ENCODE results near the gene CHMP6.
"Not testable (repeated sequence)": the region's sequence is repeated elsewhere in the genome, so short reads cannot be mapped to it uniquely, and the experiment has no call there.

CHMP6 gene

GRCh38 chr17:81017330-81017729 is 25.7 kb downstream of the CHMP6 start:
- not testable (repeated sequence) for DNase-seq

GRCh38 chr17:81018044-81018802 is 26.6 kb downstream of the CHMP6 start:
- peak; percentile 57 for DNase-seq

- no peak for DNase-seq
These were observed 28.2 kb downstream of the CHMP6 start for GRCh38 chr17:81019563-81020442.

GRCh38 chr17:81020443-81020766 is 28.8 kb downstream of the CHMP6 start:
- no peak for DNase-seq

GRCh38 chr17:81020767-81021497 is 29.3 kb downstream of the CHMP6 start:
- DNase-seq = no peak

- DNase-seq = no peak
These were observed 30.1 kb downstream of the CHMP6 start for GRCh38 chr17:81021531-81022343.

GRCh38 chr17:81022344-81022676 is 30.7 kb downstream of the CHMP6 start:
- DNase-seq = no peak

GRCh38 chr17:81025065-81025740 is 33.6 kb downstream of the CHMP6 start:
- no peak for DNase-seq

GRCh38 chr17:81025741-81026129 is 34.1 kb downstream of the CHMP6 start:
- DNase-seq = no peak

GRCh38 chr17:81026266-81027036 is 34.8 kb downstream of the CHMP6 start:
- no peak for DNase-seq

GRCh38 chr17:81027038-81027437 is 35.4 kb downstream of the CHMP6 start:
- no peak for DNase-seq

- no peak for DNase-seq
These were observed 36.2 kb downstream of the CHMP6 start for GRCh38 chr17:81027591-81028505.

- no peak for DNase-seq
These were observed 36.8 kb downstream of the CHMP6 start for GRCh38 chr17:81028506-81028858.

GRCh38 chr17:81029859-81030258 is 38.2 kb downstream of the CHMP6 start:
- DNase-seq = no peak

- DNase-seq = not testable (repeated sequence)
These were observed 38.7 kb downstream of the CHMP6 start for GRCh38 chr17:81030312-81030711.

GRCh38 chr17:81030741-81031565 is 39.3 kb downstream of the CHMP6 start:
- no peak for DNase-seq

GRCh38 chr17:81031566-81032550 is 40.2 kb downstream of the CHMP6 start:
- DNase-seq = no peak
